IPS-11a (cell line): ENCODE measurements around the gene LRFN2.

Experiments used
- H3K4me3 ChIP-seq: one replicate; pipeline ENCODE4 v1.5.1; 2013; ENCODE audit warnings: low read depth, low read length, control low read depth

LRFN2 gene

DNA sequence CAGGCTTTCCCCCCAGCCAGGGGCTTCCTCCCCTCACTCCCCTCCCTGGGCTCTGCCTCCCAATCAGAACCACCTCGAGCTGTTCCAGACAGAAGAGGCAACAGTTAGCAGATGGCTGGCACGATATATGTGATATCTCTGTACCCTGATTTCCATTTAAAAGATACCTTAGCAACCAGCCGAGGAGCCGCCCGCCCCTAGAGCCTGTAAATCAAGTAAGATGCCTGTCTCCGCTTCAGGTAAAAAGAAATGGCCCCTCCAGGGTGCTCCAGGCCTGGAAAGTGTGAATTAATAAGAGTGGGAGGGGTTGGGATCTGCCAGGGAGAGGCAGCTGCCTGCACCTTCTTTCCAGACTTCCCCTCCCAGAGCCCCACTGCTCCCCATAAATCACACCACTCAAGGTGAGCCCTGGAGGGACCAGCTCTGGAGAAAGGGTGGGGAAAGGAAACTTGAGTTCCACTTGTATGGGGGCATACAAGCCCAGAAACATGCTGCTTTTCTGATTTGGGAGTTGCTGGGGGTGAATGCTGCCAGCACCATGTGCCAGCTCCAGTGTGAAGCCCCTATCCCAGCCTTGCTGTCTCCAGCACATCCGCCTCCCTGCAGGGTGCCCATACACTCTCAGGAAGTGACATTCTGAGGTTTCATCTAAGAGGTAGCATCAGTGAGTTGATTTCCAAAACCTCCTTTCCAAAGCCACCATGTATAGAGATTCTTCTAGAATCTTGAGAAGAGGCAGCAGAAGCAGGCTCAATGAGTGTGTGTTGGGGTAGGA, 148.0 kb downstream of the LRFN2 start:
- no peak overlapping the region for H3K4me3 ChIP-seq

DNA sequence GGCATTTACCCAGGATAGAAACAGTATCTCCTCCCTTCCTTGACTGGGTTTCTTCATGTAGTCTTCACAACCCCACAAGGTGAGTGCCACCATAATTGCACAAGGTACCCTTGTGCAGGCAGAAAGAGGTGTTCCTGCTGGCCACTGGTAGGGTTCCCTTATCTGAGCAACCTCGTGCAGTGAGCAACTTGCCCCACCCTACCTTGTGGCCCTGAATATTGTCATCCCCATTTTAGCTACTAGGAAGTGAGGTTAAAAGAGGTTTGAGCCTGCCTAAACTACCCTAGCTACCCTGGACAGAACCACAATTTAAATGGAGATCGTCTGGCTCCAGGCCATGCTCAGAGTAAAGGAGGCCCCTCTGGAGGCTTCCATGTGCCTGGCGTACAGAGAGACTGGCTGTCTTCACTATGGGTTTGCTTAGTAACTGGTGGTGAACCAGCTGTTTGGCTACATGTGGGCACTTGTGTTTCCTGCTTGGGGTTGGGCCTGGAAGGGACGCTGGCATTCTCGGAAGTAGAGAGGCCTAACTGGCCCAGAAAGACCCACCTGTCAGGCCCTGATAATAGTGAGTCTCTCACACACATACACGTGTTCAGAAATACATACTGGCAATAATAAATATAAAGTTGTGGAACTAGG, 148.8 kb downstream of the LRFN2 start:
- H3K4me3 ChIP-seq: no peak overlapping the region

DNA sequence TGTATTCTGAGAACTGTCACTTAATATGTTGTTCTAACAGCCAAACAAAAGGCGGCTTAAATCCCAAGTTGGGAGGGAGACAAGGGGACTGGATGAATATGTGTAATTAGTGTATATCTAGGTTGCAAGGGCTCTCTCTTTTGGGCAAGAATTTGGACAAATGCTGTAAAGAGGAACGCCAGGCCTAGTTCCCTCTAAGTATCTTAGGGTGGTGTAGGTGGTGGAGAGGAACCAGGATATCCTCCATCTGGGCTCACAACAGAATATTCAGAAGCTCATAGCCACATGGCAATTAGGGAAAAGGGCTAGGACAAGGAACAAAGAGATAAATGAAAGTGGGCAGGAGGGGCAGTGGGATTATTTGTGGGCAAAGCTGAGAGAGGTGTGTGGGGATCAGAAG, 149.5 kb downstream of the LRFN2 start:
- H3K4me3 ChIP-seq: no peak overlapping the region

DNA sequence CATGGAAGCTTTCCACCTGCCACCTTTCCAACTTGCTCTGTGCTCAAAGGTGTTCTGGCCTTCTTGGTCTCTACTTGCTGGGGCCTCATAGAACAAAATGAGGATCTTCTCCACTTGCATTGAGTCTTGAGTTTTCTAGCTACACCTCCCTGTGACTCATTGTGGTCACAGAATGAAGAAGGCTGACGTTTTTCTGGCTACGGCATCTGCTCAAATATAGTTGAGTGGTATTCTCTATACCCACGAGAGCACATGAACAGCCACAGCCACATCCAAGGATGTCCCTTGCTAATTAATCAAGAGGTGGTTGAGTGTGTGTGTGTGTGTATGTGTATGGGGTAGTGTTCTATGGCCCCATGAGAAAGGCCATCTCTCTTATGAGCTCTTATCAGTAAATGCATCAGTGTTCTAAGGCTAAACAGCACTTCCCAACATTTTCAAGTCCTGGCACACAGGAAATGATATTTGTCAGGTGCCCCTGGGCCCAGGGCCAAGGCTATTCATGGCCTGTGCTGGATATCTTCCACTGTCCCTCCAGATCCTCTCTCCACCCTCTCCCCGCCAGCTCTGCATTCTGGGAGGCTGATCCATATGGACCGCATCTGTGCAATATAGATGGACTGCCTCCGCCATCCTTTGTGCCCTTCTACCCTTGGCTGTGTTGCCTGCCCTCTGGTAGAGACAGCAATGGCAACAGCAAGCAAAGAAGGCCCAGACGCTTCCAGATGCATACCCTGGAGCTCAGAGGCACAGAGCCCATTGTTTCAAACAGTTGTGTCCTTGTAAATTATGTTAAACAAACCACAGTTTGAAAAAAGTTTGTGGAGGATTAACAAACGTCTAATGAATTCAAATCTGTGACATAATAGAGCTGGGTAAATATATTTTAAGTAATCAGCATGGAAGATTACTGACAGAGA, 150.2 kb downstream of the LRFN2 start:
- no peak overlapping the region for H3K4me3 ChIP-seq

DNA sequence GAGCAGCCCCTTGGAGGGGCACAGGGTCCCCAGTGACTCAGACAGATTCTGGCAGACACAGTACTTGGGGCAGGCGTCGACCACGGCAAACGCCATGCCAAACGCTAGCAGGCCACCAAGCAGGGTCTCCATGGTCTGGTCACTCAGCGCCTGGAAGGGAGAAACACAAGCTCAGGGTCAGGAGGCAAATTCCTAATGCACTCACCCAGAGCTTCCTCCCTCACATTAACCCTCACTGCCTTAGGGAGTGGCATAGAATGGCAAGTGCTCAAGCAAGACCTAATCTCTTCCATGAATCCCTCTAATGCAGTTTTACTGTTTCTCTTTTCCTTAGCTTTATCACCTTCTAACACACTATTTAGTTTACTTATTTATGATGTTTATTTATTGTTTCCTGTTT, 154.2 kb downstream of the LRFN2 start:
- no peak overlapping the region for H3K4me3 ChIP-seq

DNA sequence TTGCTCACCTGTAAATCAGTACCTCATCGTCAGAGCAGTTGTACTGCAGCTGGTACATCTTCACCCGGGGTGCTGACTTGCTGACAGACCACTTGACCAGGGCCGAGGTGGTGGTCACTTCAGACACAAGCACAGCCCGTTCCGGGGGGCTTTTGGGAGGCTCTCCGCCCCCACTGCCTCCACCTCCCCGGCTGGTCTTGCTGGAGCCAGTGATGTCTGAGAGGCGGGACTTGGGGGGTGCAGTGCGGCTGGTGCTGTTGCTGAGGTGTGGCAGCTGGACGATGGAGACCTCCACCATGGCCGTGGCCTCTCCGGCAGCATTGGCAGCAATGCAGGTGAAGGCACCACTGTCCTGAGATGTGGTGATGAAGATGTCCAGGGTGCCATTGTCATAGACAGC, 155.5 kb downstream of the LRFN2 start:
- H3K4me3 ChIP-seq: no peak overlapping the region

DNA sequence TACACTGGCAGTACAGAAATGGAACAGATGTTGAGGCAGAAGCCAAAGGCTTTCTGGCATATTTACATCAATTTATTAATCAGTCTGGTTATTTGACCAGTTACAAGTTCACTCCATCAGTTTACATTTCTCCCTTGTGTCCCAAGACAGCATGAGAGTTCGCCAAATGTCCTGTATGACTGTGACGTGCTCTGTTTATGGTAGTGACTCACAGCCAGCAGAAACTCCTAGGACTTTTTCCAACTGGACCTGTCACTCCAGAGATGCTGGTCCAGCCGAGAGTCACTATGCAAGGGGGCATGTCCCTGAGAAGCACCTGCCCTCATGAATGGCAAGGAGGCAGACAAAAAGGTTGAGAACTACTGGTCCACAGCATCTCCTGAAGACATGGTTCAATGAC, 160.0 kb downstream of the LRFN2 start:
- no peak overlapping the region for H3K4me3 ChIP-seq

DNA sequence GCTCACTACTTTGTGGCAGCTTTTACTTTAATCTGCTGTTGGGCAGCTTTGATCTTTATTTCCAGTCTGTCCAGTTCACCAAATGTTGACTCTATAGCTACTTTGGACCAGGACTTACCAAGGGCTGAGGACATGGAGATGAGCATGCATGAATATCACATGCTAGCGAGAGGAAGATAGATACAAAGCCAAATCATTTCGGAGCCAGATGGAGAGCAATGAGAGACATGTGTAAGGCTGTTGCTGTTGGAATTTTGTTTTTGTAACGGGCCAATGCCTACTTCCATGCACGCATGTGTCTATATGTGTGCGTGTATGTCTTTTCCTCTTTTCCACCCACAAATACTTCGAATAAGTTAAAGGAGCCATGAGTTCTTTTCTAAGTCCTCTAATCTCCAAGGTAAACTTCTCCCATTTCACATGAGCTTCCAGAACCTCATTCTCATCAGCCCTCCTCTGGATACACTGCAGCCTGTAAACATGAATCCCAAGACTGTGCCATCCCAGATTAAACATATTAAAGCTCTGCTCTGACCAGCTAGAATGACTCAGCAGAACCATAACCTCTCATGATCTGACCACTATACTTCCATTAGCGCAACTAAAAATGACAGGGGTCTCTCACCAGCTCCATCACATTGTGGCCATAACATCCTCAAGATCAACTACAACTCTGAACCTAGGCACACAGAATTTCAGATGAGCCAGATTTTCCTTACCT, 160.7 kb downstream of the LRFN2 start:
- no peak overlapping the region for H3K4me3 ChIP-seq

DNA sequence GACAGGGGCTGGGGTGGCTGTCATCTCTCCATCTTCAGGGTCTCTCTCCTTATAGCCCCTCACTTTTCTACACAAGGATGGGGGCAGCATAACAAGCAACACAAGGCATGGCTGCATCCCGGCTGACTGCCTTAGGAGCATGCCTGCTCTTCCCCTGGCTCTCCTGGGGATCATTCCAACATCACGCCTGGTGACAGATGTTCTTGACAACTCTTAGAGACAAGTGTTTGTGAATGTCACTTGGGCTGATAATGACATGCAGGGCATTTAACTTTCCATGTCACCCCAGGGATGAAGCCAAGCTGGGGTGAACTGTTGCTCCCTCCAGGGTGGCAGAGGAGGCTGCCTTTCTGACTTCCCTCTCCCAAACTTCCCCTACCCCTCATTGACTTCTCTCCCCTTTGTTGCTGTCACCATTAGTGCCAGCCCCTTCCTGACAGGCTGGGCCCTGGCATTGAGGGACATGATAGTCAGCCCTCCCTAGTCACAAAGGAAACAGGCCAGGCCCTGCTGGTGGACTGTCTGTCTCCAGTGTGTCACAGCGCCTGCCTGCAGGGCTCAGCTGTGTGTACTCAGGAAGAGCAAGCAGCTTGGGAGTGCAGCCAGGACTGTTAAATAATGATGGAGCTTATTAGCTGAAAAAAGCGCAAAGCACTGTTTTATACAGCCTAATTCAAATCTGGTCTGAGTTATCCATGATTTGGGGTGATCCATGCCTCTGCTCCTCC, 161.8 kb downstream of the LRFN2 start:
- no peak overlapping the region for H3K4me3 ChIP-seq

DNA sequence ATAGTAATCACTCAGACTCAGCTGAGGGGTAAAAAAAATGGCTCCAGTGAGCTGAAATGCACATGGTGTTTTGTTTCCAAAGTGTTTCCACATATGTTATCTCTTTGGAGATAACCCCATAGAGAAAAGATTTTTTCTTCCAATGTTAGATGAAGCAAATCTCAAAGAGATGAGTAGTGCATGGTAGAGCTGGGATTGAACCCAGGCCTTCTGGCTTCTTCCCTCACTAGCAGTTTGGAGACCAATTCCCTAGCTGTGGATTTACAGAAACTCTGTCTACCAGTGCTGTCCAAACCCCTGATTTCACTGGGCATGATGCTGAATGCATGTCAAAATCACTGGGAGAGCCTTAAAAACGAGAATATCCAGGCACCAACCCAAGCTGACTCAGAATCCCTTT, 165.1 kb downstream of the LRFN2 start:
- H3K4me3 ChIP-seq: no peak overlapping the region

DNA sequence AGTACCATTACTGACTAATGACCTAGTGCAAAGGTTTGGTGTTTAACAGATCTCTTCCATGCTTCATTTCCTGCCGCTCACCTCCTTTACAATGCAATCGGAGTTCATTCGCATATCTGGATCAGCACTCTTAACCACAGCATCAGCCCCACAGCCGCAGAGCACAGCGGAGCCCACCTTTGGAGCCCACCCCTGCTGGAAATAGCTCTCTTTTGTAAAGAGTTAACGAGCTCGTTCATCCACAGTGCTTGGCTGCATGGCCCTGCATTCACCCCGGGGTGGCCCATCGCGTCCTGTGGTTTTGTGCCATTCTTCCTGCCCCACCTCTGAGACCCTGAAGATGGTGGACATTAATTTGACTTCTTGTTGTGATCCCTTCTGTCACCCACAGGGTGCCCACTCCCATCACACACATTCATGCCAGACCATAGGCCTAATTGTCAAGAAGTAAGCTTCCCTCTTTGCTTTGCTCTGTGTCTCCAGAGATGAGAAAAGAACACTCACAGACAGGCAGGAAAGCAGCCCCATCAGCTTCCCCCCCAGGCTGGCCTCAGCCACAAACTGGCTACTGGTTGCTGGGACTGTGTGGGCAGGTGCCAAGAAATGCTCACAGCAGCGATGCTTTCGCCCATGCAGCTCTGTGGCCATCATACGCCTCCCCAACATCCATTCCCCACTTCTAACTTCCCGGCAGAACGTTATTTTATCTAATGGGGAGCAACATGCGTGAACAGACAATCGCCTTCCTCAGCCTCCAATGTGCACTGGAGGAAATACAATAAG, 167.0 kb downstream of the LRFN2 start:
- no peak overlapping the region for H3K4me3 ChIP-seq

DNA sequence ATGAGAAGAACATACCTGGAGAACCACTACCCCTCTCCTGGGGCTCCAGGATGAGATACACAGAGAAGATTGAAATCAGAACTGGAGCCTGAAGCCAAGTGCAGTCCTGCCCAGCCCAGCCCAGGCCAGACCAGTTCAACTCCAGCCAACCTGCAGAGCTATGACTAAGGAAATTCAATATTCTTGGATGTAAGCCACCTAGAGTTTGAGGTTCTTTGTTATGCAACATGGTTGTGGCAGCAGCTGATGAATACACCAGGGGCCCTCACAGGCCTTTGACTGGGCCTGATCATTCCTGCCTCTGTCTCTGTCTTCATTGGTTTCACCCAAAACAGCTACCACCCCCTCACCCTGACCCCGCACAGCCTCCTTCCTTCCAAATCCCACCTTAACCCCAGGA, 167.8 kb downstream of the LRFN2 start:
- H3K4me3 ChIP-seq: no peak overlapping the region

DNA sequence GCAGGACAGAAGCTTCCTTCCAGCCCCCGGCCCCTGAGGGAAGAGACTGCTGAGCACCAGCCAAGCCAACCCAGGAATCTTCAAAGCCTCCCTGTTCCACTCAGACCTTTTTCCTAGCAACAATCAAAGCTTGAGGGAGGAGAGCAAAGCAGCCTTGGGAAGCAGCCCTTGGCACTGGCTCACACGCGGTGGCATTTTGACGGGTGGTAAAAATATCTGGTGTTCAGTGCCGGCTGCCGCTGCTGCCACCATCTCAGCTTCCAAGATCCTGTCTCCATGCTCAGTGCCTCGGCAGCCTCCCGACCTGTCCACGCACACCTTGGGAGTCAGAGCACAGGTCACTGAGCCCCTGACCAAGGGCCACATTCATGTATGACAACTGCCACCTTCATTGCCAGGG, 170.1 kb downstream of the LRFN2 start:
- H3K4me3 ChIP-seq: no peak overlapping the region

DNA sequence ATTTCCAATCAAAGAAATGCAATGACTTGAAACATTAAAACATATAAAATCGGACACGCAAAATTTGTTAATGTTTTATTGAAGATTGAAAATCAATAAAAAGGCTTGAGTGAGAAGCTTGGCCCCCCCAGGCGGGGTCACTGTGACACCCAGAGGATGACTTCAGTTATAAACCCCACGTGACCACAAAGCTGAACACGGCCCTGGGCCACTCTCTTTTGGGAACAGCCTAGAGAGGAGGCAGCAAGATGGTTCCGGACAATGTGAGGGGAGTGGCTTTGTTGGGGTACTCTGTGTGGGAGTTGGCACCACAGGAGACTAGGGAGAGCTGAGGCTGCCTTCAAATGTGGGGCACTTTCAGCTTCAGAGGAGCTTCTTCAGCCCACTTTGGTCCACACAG, 172.5 kb downstream of the LRFN2 start:
- no peak overlapping the region for H3K4me3 ChIP-seq

DNA sequence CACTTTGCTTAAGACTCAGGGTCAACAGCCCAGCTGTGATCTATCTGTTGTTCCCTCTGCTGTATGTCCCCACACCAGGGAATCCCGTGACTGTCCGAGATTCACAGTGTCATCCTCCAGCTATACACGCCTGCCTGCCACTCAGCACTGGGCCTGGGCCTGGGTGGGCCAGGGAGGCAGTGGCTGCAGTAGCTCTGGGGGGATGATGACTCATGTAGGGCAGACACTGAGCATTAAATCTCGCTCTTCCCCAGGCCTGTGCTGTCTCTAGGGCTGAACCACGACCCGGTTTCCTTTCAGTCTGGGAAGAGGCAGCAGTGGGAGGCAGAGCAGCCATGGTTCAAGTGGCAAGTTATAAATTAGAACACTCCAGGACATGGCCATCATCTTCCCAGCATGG, 173.9 kb downstream of the LRFN2 start:
- no peak overlapping the region for H3K4me3 ChIP-seq

DNA sequence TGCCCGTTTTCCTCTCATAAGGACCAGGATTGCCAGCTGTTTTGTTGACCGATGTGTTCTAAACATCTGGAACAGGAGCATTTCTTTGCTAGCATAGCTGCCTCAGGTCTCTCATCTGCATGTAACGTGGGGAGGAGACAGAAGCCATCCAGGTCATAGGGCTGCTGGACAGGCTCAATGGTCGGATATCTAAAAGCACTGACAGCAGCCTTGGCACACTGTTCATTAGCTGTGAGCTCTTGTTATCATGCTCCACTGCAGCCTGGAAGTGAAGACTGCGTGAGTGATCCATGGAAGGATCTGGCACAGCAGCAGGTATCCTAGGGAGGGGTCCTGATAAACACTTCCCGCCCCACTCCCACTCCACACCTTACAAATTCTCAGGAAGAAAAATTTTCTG, 175.3 kb downstream of the LRFN2 start:
- no peak overlapping the region for H3K4me3 ChIP-seq

DNA sequence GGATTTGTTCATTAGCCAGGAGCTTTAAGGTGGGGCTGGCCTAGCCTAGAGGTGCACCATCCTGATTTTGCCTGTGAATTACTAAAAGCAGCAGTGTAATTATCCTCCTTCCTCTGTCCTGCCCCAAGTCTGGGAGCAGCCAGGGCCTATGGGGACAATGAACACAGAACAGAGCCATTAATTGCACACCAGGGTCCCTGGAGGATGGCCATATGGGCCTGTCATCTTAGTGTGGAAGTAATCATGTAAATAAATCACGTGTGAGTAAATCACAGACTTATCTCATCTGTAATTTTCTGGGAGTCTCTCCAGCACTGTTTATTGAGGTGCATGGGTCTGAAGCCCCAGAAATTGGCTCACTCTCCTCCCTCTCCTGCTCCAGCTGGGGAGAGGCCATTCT, 176.3 kb downstream of the LRFN2 start:
- no peak overlapping the region for H3K4me3 ChIP-seq

DNA sequence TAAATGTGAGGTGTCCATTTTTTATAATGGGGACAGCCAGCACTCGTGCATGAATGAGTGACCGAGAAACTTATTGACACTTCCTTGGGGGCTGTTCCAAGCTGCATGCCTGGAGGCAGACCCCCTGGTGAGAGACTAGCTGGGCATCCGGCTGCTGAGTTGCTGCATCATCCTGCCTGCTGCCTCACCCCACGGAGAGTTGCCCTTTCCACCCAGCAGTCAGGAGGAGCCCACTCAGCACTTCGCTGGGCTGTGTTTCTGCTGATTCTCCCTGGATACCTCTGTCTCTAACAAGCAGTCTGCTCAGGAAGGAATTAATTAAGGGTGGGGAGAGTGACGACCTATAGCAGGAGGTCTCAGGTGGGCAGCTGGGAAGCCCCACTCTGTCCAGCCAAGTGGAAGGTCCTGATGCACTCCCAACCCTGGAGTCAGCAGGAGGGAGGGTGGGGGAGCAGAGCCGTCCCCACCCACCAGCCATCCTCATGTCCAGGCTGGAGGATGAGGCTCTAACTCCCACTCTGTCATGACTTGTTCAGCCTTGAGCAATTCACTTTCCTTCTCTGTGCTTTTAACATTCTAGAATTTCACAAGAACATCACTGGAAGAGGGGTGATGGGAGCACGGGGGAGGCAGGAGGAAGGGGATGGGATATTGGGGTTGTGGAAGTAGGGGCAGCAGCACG, 177.3 kb downstream of the LRFN2 start:
- H3K4me3 ChIP-seq: no peak overlapping the region
